Activated CD4-positive, alpha-beta T cell treated with anti-CD3 and anti-CD28 coated beads, Interleukin-2, Interleukin-4, amounts not matched to agents 100 ng/mL and 50 ng/mL, durations not matched to agents 16 hours and 8 hours (primary cell): ENCODE data around the gene NET1.

ENCODE experiments used
- DNase-seq: peaks from one replicate; pipeline ENCODE4 v3.0.0-alpha.2; 2020; ENCODE audit warnings: low spot score

NET1 gene

DNA sequence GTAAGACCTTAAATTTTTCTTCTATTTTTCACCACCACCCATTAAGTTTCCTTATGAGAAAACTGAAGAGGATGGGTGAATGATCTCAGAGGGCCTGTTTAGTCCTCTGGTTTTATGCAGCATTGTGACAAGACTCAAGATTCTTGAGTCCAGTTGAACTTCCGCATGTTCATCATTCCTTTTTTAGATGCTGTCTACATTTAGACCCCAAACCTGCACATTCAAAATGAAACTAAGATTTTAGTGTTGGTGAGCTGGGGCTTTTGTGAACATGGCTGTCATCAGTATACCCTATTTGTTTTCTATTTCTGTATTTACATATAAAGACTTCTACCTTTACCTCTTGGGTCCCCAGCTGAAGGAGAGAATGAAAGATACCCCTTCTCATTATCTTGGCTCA lies 31.1 kb downstream of the NET1 start:
- DNase-seq: peak; percentile 85

- DNase-seq: no peak
Measured at GRCh38 chr10:5445006-5445405, 32.6 kb downstream of the NET1 start.

GRCh38 chr10:5446390-5446926 lies 34.1 kb downstream of the NET1 start:
- DNase-seq: peak; percentile 80

DNA sequence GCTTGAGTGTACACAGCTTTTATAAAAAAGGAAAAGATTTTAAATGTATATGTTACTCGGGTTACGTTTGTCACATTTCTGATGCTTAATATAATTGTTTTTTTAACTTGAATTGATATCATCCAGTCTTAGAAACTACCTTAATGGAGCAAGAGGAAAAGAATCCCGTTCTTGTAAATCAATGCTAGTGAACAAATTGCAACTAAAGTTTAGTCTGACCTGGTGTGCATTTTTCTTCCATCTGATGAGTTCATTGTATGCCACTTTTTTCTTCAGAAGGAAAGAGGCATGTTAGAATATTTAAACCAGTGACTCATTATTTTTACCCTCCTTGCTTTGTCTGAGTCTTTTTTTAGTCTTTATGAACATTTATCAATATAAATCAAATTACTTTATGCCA lies 34.7 kb downstream of the NET1 start:
- DNase-seq: no peak

DNA sequence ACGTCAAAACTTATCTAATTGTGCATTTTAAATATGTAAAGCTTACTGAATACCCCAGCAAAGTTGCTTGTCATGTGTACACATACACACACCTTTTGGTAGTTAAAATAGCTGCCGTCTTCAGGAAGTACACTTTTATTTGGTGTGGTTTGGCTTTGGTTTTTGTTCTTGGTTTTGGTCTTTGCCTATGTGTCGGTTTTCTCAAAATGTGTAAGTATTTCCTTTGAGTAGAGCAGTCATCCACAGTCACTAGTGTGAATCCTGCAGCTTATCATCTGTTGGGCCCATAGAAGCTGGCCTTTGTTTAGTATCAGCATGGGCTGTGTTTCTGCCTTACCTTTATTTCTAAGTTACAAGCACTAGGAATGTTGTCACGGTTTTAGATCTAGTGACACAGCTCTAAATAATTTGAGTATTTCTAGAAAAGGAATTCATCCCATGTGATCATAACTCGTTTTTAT lies 35.3 kb downstream of the NET1 start:
- DNase-seq: peak; percentile 90

GRCh38 chr10:5448333-5449001 lies 36.1 kb downstream of the NET1 start:
- no peak for DNase-seq

DNA sequence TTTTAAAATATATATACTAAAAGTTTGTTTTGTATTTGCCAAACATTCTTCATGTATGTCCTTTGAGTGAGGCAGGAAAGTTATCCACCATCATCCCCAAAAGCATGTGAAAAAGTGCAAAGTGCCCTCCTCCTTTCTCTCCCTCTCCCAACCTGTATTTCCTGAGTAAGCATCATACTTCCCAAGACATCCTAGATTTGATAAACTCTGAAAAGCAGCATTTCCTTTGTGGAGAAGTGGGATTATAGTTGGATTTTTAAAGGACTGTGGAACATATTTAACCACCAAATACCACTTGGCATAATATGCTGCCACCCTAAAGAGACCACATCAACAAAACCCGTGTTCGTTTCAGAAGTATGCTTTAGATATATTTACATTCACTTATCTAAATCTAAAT lies 36.9 kb downstream of the NET1 start:
- no peak for DNase-seq

DNA sequence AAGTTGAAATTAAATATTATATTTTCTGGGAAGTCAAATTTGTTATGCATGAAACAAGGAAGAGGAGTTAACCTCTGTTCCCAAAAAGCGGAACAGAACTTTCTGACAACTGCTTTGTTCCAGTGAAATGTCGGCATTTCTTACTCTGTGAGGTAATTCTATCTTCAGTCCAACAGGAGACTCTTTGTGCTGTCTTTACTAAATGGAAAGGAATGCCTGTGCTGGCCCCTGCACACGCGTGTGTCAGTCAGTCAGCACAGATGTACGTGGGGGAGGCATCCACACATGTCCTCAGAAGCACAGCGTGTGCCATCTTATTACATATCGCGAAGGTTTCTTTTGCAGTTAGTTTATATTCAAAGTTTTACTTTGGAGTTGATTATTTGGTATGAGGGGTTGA lies 37.5 kb downstream of the NET1 start:
- DNase-seq: no peak

DNA sequence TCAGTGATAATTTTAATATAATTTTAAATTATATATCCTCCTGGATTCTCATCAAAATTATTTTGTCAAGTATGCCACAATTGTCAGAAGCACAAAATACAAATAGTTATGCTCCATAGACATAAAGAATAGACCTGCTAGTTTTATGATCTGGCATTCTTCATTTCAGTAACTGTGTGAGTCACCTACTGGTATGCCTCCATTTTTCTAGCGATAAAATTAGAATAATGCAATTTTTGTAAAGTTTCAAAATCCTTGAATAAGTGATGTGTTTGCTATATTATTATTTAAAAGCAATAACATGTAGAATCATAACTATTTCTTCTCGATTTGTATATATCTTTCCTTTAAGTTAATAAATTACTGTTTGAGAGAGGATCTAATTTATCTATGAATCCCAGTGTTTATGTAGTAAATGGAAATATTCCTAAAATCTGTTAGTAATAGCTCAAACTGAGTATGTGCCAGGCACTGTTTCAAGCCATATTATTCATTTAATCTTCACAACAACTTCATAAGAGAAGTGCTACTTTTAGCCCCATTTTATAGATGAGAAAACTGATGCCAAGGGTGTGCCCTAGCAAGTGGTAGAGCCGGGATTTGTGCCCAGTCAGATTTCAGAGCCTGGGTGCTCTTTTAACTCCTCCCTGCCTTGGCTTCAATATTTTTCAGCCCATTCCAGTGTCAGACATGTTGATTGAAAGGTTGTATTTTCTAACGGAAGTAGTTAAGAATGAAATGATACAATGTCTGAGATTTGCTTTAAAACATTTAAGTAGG lies 38.4 kb downstream of the NET1 start:
- DNase-seq: no peak

GRCh38 chr10:5453749-5454489 lies 41.6 kb downstream of the NET1 start:
- no peak for DNase-seq

- DNase-seq: no peak
Measured at GRCh38 chr10:5456563-5456962, 44.2 kb downstream of the NET1 start.

DNA sequence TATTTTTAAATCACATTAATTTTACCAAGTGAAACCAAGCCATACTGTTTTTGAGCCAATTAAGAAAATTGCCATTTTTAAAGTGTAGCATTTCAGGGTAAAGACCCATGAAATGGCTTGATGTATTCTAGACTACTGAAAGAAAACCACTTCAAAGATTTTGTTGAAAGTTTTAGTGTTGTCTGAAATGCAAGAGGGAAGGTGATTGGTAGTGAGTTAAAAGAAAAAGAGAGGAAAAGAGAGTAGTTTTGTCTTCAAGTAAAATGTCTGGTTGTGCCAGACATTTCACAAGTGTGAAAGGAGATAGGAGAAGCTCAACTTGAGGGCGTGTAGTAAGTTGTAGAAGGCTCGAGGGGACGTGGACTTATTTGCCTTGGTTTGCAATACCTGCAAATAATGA lies 45.4 kb downstream of the NET1 start:
- DNase-seq: no peak

DNA sequence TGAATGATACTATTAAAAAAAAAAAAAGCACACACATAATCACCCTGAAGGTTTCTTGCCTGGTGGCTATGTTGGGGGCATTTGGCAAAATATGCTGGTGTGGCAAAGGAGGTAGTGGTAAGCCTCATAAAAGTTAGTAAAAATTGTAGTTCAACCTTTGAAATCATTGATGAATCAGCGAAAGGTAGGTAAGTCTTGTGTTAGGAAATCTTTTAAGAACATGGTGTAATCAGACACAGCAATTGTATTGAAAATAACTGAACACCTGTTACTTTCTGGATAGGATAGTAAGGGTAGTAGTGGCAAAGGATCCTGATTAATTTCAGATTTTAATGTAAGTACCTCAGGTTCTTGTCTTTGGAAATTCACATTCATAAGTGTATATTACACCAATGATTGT lies 46.1 kb downstream of the NET1 start:
- DNase-seq: no peak

DNA sequence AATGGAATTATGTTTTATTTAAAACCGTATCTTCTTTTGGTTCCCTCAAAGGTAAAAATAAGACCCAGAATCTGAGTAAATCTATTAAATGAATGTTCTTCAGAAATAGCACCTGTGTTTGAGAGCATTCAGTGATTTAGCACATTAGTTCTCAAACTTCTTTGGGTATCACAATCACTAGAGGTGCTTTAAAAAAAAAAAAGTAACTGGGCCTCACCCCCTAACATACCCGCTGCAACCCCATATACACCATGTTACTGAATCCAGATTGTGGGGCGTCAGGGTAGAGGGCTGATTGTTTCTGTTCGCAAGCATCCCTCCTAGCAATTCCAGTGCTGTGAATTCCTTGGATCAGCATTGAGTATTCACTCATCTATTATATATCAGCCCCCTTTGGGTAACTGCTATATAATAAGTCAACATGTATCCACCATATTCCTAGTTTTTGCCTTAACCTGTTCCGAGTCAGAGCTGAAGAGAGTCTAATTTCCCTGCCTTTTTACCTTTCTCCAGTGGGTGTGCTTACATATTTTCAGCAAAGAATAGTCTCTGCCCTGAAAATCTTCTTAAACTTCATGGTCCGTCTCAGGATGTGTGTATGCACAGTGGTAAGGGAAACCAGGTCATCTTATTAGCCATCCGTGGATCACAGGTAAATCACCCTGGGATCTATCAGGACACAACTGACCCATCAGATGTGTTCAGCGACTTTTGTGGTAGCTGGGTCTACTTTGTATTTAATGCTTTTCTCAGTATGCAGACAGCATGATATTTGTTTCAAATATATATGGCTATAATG lies 46.8 kb downstream of the NET1 start:
- DNase-seq: no peak

DNA sequence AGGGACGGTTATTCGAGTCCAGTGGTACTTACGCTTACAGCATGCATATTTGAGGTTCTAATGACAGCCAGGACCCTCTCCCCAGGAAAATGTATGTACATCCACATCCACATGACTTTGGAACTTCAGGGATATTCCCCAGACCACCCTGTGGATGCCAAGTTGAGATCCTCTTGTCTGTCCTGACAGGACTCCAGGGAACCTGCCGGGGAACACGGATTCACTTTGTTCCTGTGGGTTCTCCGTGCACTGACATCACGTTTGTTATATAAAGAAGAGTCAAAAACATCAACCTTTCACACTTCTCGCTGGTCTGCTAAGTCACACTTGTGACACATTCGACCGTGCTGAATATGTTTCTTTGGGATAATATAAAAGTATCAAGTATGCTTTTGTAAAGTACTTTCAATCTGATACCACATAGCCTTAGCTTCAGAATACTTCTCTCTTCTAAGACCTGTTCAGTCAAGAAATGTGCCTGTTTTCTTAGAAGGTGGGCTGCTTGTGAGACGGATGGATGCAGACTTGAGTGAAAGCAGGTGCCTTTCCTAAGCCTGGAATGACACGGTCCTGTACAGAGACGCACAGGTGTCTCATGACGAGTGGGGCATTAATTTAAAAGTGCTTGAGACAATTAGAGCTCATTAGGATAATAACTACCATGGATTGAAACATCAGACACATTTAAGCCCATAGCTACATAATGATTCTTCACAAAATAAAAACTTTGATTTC lies 48.3 kb downstream of the NET1 start:
- DNase-seq: no peak

GRCh38 chr10:5461203-5461588 lies 48.8 kb downstream of the NET1 start:
- no peak for DNase-seq

- no peak for DNase-seq
Measured at GRCh38 chr10:5461914-5462840, 49.8 kb downstream of the NET1 start.

DNA sequence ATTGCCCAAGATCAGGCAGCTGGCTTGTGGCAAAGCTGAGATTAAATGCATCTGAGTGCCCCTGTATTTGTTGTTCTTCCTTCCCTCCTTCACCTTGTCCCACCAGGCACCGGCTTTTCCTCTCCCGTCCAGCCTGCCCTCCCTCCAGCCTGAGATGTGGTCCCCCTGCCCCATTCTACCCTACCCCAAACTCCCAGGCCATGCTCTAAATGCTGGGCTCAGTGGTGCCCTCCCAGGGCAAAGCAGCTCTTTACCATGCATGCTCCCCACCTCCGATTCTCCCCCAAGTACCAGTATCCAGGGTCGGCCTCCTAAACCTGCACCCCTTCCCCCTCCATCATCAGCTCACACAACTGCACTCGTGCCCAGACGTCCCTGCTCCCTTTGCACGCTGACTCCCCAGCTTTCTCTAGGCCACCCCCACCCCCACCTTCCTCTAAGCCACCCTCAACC lies 50.5 kb downstream of the NET1 start:
- no peak for DNase-seq

GRCh38 chr10:5464546-5464945 lies 52.2 kb downstream of the NET1 start:
- DNase-seq: no peak

DNA sequence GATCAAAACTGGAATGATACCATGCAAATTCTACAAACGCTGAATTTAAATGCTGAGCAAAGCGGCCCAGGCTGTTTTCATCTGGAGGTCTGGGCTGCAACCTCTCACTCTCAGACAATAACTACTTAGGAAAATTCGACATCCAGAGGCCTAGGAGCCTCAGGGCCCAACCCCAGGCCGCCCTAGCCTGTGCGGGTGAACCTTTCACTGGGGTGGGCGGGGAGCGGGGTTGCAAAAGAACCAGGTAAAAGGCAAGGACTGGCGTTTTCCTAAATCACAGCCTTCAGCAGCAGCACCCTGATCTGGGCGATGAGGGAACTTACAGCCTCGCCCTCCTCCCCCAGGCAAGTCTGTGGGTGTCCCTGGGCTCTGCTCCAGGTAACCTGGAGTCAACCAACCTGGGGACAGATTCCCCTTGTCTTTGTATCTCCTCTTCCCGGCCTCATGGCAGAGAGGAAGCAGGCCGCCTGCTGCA lies 53.7 kb downstream of the NET1 start:
- DNase-seq: no peak
